Measurements from ENCODE around the gene SIX3.

DNA sequence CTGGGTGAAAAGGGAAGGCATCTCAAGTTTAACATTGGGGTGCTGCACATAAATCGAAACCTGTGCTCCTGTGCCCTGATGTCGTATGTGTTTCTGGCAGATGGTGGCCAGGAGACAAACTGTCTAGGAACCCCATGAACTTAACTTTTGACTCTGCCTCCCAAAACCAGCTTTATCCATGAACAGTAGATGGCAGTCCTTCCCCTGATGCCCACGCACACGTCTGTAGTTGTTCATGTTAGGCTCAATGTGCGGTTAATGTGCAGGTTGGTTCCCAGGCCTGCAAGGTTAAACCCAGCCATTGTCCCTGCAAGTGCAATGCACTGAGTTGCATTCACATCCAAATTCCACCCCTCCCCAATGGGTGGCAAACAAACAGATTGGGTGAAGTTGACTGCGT lies 44.1 kb upstream of the SIX3 start:
- TF ChIP-seq CTCF (IDR thresholded peaks at IDR 0.05) (no peak), EP300 (IDR thresholded peaks at IDR 0.05) (no peak), POLR2A (IDR thresholded peaks at IDR 0.05) (no peak)
